ENCODE measurements around the gene BRMS1L.

GRCh38 chr14:35915185-35915584 is 89.0 kb downstream of the BRMS1L start:
- TF ChIP-seq CTCF (IDR thresholded peaks at IDR 0.05) (no peak), POLR2A (IDR thresholded peaks at IDR 0.05) (no peak)

Data from adrenal gland (tissue), 5 donors.